A549 (cell line): ENCODE data around the gene ARHGAP42. TPM values are rescaled to one million over a fixed set of nuclear protein-coding genes. Genes with fewer than 3 reads are reported as not detected.

Source experiments
- ATAC-seq, 2 experiments: fragments of 200-7000 bp in 1 of 2; fragments of >200 bp in 1 of 2; cut with Nextera tagmentation in 1 of 2; cut with Tn5 transposase in 1 of 2; 3 replicates each; pipeline versions ENCODE4 v1.8.0 to v1.9.1; 2018 to 2020; ENCODE audit warnings: mild to moderate bottlenecking in 1 of 2, moderate library complexity in 1 of 2
- CTCF ChIA-PET: fragments of 300-600 bp; sonication (Branson Sonifier 250); formaldehyde crosslinking; extraction: SDS; loops from one replicate; lab custom pipeline; 2021; ENCODE audit warnings: antibody characterized with exemption, inconsistent platforms; lab: Yijun Ruan, JAX
- POLR2A ChIA-PET: fragments of 350-600 bp; formaldehyde crosslinking; extraction: SDS; loops from one replicate; lab custom pipeline; 2021; ENCODE audit warnings: antibody characterized with exemption, inconsistent platforms; lab: Yijun Ruan, JAX
- DNase-seq, 2 experiments: peaks; one replicate each; pipeline versions ENCODE4 v3.0.0 to v3.0.0-alpha.2; 2011 to 2016; ENCODE audit warnings: low read depth in 1 of 2, low spot score in 1 of 2
- FAIRE-seq: peaks from 2 replicates; lab custom pipeline; 2011; peaks lifted over from hg19 to GRCh38; lab: Jason Lieb, UNC
- H3K27ac ChIP-seq, 2 experiments: fragments of >200 bp; sonication (Bioruptor Twin); formaldehyde crosslinking; 3 replicates each; pipeline ENCODE4 v1.5.1; 2016 to 2017
- H3K4me1 ChIP-seq: fragments of >200 bp; sonication (Bioruptor Twin); formaldehyde crosslinking; 3 replicates; pipeline ENCODE4 v1.6.1; 2016
- H3K4me2 ChIP-seq: fragments of >200 bp; sonication (Bioruptor Twin); formaldehyde crosslinking; 3 replicates; pipeline ENCODE4 v1.6.1; 2016
- H3K4me3 ChIP-seq: fragments of >200 bp; sonication (Bioruptor Twin); formaldehyde crosslinking; 3 replicates; pipeline ENCODE4 v1.5.1; 2016
- H3K9me3 ChIP-seq: fragments of >200 bp; sonication (Bioruptor Twin); formaldehyde crosslinking; 3 replicates; pipeline ENCODE4 v1.6.1; 2016
- CEBPB ChIP-seq, 2 experiments: fragments of >200 bp in 1 of 2; sonication (Bioruptor Twin) in 1 of 2; formaldehyde crosslinking in 1 of 2; IDR thresholded peaks; 2 replicates each; pipeline ENCODE4 v1.6.1; 2012 to 2016
- CHD4 ChIP-seq: fragments of 200-600 bp; sonication (generic); IDR thresholded peaks from 2 replicates; pipeline ENCODE4 v1.6.1; 2016; ENCODE audit warnings: antibody characterized with exemption, mild to moderate bottlenecking, borderline replicate concordance
- CTCF ChIP-seq: fragments of >200 bp; sonication (Bioruptor Twin); formaldehyde crosslinking; IDR thresholded peaks from 3 replicates; pipeline ENCODE4 v1.5.1; 2016
- EP300 ChIP-seq, 2 experiments: fragments of >200 bp; sonication (Bioruptor Twin); formaldehyde crosslinking; IDR thresholded peaks; 2 replicates in 1 of 2; 3 replicates in 1 of 2; pipeline ENCODE4 v1.6.1; 2016 to 2017
- FOSL2 ChIP-seq, 2 experiments: fragments of 450-650 bp in 1 of 2; fragments of >200 bp in 1 of 2; sonication (Bioruptor Twin) in 1 of 2; formaldehyde crosslinking; IDR thresholded peaks; 2 replicates each; pipeline versions ENCODE4 v1.5.0 to v1.6.1; 2016 to 2020; ENCODE audit warnings: mild to moderate bottlenecking in 1 of 2, moderate library complexity in 1 of 2
- HMGXB4 ChIP-seq: fragments of 250-450 bp; sonication (Bioruptor Pico); IDR thresholded peaks from 2 replicates; pipeline ENCODE4 v1.5.0; 2021; ENCODE audit warnings: mild to moderate bottlenecking, moderate library complexity, borderline replicate concordance
- HOXA7 ChIP-seq: fragments of 250-450 bp; sonication (Bioruptor Pico); IDR thresholded peaks from 2 replicates; pipeline ENCODE4 v1.5.0; 2020; ENCODE audit warnings: mild to moderate bottlenecking, moderate library complexity
- HOXB13 ChIP-seq: fragments of 250-450 bp; sonication (Bioruptor Pico); IDR thresholded peaks from 2 replicates; pipeline ENCODE4 v1.5.0; 2020; ENCODE audit warnings: low read depth, mild to moderate bottlenecking, moderate library complexity
- KDM1A ChIP-seq: fragments of 200-600 bp; sonication (generic); IDR thresholded peaks from 2 replicates; pipeline ENCODE4 v1.6.1; 2016; ENCODE audit warnings: low read depth, mild to moderate bottlenecking
- KDM5A ChIP-seq: fragments of 200-600 bp; sonication (generic); IDR thresholded peaks from 2 replicates; pipeline ENCODE4 v1.6.1; 2016; ENCODE audit warnings: antibody characterized with exemption, mild to moderate bottlenecking
- MAFK ChIP-seq: fragments of 450-650 bp; IDR thresholded peaks from 2 replicates; pipeline ENCODE4 v1.6.1; 2014; ENCODE audit not compliant: partially characterized antibody
- NR3C1 ChIP-seq: fragments of >200 bp; sonication (Bioruptor Twin); formaldehyde crosslinking; IDR thresholded peaks from 3 replicates; pipeline ENCODE4 v1.6.1; 2017
- POLR2A ChIP-seq: IDR thresholded peaks from 2 replicates; pipeline ENCODE4 v1.6.1; 2012; ENCODE audit warnings: mild to moderate bottlenecking, low read length
- POLR2AphosphoS2 ChIP-seq: conservative IDR thresholded peaks from 2 replicates; pipeline ENCODE4 v1.6.1; 2012; ENCODE audit warnings: low read length, improper control_type of control experiment, inconsistent platforms
- RARB ChIP-seq: fragments of 250-450 bp; sonication (Bioruptor Pico); IDR thresholded peaks from 2 replicates; pipeline ENCODE4 v1.8.0; 2021; ENCODE audit warnings: mild to moderate bottlenecking, moderate library complexity
- RFX5 ChIP-seq: fragments of 450-650 bp; IDR thresholded peaks from 2 replicates; pipeline ENCODE4 v1.7.1; 2014; ENCODE audit warnings: antibody characterized with exemption, mild to moderate bottlenecking, moderate library complexity
- SREBF2 ChIP-seq: fragments of 450-650 bp; IDR thresholded peaks from 2 replicates; pipeline ENCODE4 v1.6.1; 2014; ENCODE audit warnings: mild to moderate bottlenecking, moderate library complexity
- TP53 ChIP-seq: fragments of 250-450 bp; sonication (Bioruptor Pico); IDR thresholded peaks from 2 replicates; pipeline ENCODE4 v1.5.0; 2021; ENCODE audit warnings: mild to moderate bottlenecking, moderate library complexity
- ZFP36 ChIP-seq: fragments of 450-650 bp; IDR thresholded peaks from 2 replicates; pipeline ENCODE4 v1.6.1; 2014; ENCODE audit warnings: borderline replicate concordance; ENCODE audit not compliant: partially characterized antibody
- ZSCAN20 ChIP-seq: fragments of 250-450 bp; sonication (Bioruptor Pico); IDR thresholded peaks from 2 replicates; pipeline ENCODE4 v1.8.0; 2022; ENCODE audit warnings: mild to moderate bottlenecking, moderate library complexity
- WGBS: methylation state at CpG from one replicate; pipeline ENCODE4 v1.1.6; 2017; ENCODE audit errors: missing lambda C conversion rate; 5-methylcytosine and 5-hydroxymethylcytosine counted together
- polyA plus RNA-seq, 4 experiments: library from polyadenylated mRNA; depleted of rRNA in 3 of 4; stranded (reverse); fragments of >200 nt; fragmentation: RNase III in 1 of 4; extraction: RNeasy Plus Mini Kit Qiagen cat#74134 plus additional on column Dnase treatment in 1 of 4; gene quantifications; 2 replicates in 3 of 4; 3 replicates in 1 of 4; pipeline ENCODE4 v1.2.3, GENCODE V29; 2011 to 2017

Gene ARHGAP42
- polyA plus RNA-seq, 2 of the 4 experiments (the other 2 are of a cell fraction): 5.1 to 17.0 TPM

- ChIA-PET CTCF (no interaction called here), POLR2A (interaction anchor here (1.2 kb wide), 1 partner anchor 41 kb away, joined by 3 read pairs; no protein-coding TSS in a partner anchor)
- no peak overlapping the region for H3K4me3 ChIP-seq
- ATAC-seq (no peak), DNase-seq (no peak), FAIRE-seq (no peak)
- H3K9me3 ChIP-seq: no peaks in the 10 kb centered on the region
- TF ChIP-seq ZSCAN20 (CRISPR knock-in tag) (no peak), TP53 (CRISPR knock-in tag) (no peak), HOXB13 (CRISPR knock-in tag) (no peak), POLR2AphosphoS2 (no peak), KDM5A (no peak), RFX5 (no peak), SREBF2 (no peak), ZFP36 (no peak), CTCF (no peak), HMGXB4 (CRISPR knock-in tag) (no peak), CHD4 (no peak), RARB (CRISPR knock-in tag) (no peak), NR3C1 (no peak)
- peak overlapping the region; percentile 61; the same call in 2 of the 3 replicates for H3K4me2 ChIP-seq
- peak overlapping the region in 1 of 2 experiments; percentile 12; a peak in 2 of 6 replicates for H3K27ac ChIP-seq
- H3K4me1 ChIP-seq: peaks cover 44% of the 10 kb centered on the region
- 65% methylated on average over 1 of the region's 1 CpG for WGBS
Measured at GRCh38 chr11:100734743-100735527, 47.8 kb downstream of the ARHGAP42 start.

GRCh38 chr11:100735949-100736675, 49.0 kb downstream of the ARHGAP42 start:
- WGBS: 43% methylated on average over 5 of the region's 5 CpGs
- Histone ChIP-seq H3K9me3 (no peaks in the 10 kb centered on the region), H3K4me2 (peak overlapping the region; percentile 61), H3K4me1 (peaks cover 55% of the 10 kb centered on the region), H3K27ac (peak overlapping the region; percentile 45 to 72; a peak in 4 of 6 replicates), H3K4me3 (no peak overlapping the region)
- DNase-seq: peak; percentile 39 to 43
- peak; percentile 70 to 75; a peak in 5 of 6 replicates for ATAC-seq
- ChIA-PET POLR2A (interaction anchor here (1.2 to 1.4 kb wide), 3 partner anchors 17 to 48 kb away, joined by 3 to 4 read pairs (median 3); no protein-coding TSS in a partner anchor), CTCF (interaction anchor here (1.0 to 1.8 kb wide), 3 partner anchors 8 to 54 kb away, joined by 3 to 11 read pairs (median 4); no protein-coding TSS in a partner anchor)
- no peak for FAIRE-seq
- TF ChIP-seq MAFK: peak; percentile 72
- TF ChIP-seq HOXA7 (CRISPR knock-in tag): 0 out of 2 replicates have a peak, but pooled peaks have one; percentile 58
- TF ChIP-seq EP300 (IDR thresholded peaks at IDR 0.05): peak in 1 of 2 experiments; percentile 27; a peak in 1 of 5 replicates
- no peak for TF ChIP-seq POLR2A
- no peak for TF ChIP-seq FOSL2 (IDR thresholded peaks at IDR 0.05)
- TF ChIP-seq FOSL2 (CRISPR knock-in tag; IDR thresholded peaks at IDR 0.05): peak; percentile 51; the same call in 1 of the 2 replicates
- TF ChIP-seq KDM1A: no peak
- peak in 1 of 2 experiments; percentile 57; a peak in 1 of 4 replicates for TF ChIP-seq CEBPB (IDR thresholded peaks at IDR 0.05)
